K562 (cell line): ENCODE results near the gene TTLL10. TPM values are rescaled to one million over a fixed set of nuclear protein-coding genes. Genes with fewer than 3 reads are reported as not detected.

ENCODE experiments used
- ARID2 ChIP-seq: fragments of 450-650 bp; IDR thresholded peaks from 2 replicates; pipeline ENCODE4 v1.6.1; 2017; ENCODE audit warnings: antibody characterized with exemption, mild to moderate bottlenecking
- CHCHD3 ChIP-seq: fragments of 250-450 bp; sonication (Bioruptor Pico); IDR thresholded peaks from 2 replicates; pipeline ENCODE4 v2.1.2; 2022; ENCODE audit warnings: mild to moderate bottlenecking
- CREB1 ChIP-seq, 2 experiments: sonication (generic) in 1 of 2; formaldehyde crosslinking in 1 of 2; IDR thresholded peaks; 2 replicates each; pipeline versions ENCODE4 v1.6.1 to v1.8.0; 2012 to 2022; ENCODE audit warnings: inconsistent platforms in 1 of 2, mild to moderate bottlenecking in 1 of 2, missing genetic modification reagents in 1 of 2, moderate library complexity in 1 of 2
- JUN ChIP-seq, 2 experiments: sonication (generic) in 1 of 2; formaldehyde crosslinking in 1 of 2; IDR thresholded peaks; 2 replicates each; pipeline versions ENCODE4 v1.6.1 to v1.8.0; 2012 to 2022; ENCODE audit warnings: borderline replicate concordance in 2 of 2, mild to moderate bottlenecking in 2 of 2, improper control_type of control experiment in 1 of 2, low read depth in 1 of 2, low read length in 1 of 2, missing genetic modification reagents in 1 of 2
- ZEB2 ChIP-seq: fragments of 450-650 bp; IDR thresholded peaks from 2 replicates; pipeline ENCODE4 v1.6.1; 2016
- polyA plus RNA-seq, 8 experiments: library from polyadenylated mRNA; depleted of rRNA in 4 of 8; stranded (reverse) in 5 of 8; unstranded in 3 of 8; fragments of >200 nt; fragmentation: Nextera tagmentation in 2 of 8; fragmentation: Illumina TruSeq in 1 of 8; extraction: Ambion mirVana in 2 of 8; extraction: Trizol in 1 of 8; gene quantifications; 2 replicates each; pipeline versions ENCODE4 v1.2.1 to v1.2.3, GENCODE V29; 2011 to 2014; ENCODE audit warnings: inconsistent platforms in 1 of 8, missing spikeins in 1 of 8
- total RNA-seq, 7 experiments: library from RNA; depleted of rRNA in 6 of 7; stranded (reverse); fragments of >200 nt in 6 of 7; fragmentation: Illumina TruSeq in 2 of 7; extraction: Trizol in 2 of 7; gene quantifications; 2 replicates each; pipeline versions ENCODE4 v1.2.1 to v1.2.3, GENCODE V29; 2011 to 2021; ENCODE audit warnings: low replicate concordance in 1 of 7
- TF ChIP-seq, protein P1 (sequence below): sonication (generic); formaldehyde crosslinking; IDR thresholded peaks from 2 replicates; pipeline ENCODE4 v1.8.0; 2023; ENCODE audit warnings: missing genetic modification reagents, mild to moderate bottlenecking, borderline replicate concordance
- TF ChIP-seq, protein P2 (sequence below): fragments of 250-450 bp; sonication (Bioruptor Pico); IDR thresholded peaks from 2 replicates; pipeline ENCODE4 v1.8.0; 2021; ENCODE audit warnings: borderline replicate concordance, mild to moderate bottlenecking, moderate library complexity; ENCODE audit not compliant: poor library complexity, severe bottlenecking
- TF ChIP-seq, protein P3 (sequence below): sonication (generic); formaldehyde crosslinking; IDR thresholded peaks from 2 replicates; pipeline ENCODE4 v1.8.1; 2022; ENCODE audit warnings: missing genetic modification reagents
- TF ChIP-seq, protein P4 (sequence below): fragments of 450-650 bp; formaldehyde crosslinking; IDR thresholded peaks from 2 replicates; pipeline ENCODE4 v1.4.0; 2020; ENCODE audit warnings: mild to moderate bottlenecking, moderate library complexity
- TF ChIP-seq, protein P5 (sequence below): fragments of 450-650 bp; formaldehyde crosslinking; IDR thresholded peaks from 2 replicates; pipeline ENCODE4 v1.4.0; 2020; ENCODE audit warnings: mild to moderate bottlenecking, moderate library complexity
- TF ChIP-seq, protein P6 (sequence below): fragments of 200-800 bp; sonication (Bioruptor generic); IDR thresholded peaks from 2 replicates; pipeline ENCODE4 v1.6.1; 2017; ENCODE audit warnings: missing genetic modification characterization, missing compliant biosample characterization

The TTLL10 gene
- total and polyA plus RNA-seq, 9 of the 15 experiments (the other 6 are each of a cell fraction or from before 2014, with no cell fraction given): not detected

DNA sequence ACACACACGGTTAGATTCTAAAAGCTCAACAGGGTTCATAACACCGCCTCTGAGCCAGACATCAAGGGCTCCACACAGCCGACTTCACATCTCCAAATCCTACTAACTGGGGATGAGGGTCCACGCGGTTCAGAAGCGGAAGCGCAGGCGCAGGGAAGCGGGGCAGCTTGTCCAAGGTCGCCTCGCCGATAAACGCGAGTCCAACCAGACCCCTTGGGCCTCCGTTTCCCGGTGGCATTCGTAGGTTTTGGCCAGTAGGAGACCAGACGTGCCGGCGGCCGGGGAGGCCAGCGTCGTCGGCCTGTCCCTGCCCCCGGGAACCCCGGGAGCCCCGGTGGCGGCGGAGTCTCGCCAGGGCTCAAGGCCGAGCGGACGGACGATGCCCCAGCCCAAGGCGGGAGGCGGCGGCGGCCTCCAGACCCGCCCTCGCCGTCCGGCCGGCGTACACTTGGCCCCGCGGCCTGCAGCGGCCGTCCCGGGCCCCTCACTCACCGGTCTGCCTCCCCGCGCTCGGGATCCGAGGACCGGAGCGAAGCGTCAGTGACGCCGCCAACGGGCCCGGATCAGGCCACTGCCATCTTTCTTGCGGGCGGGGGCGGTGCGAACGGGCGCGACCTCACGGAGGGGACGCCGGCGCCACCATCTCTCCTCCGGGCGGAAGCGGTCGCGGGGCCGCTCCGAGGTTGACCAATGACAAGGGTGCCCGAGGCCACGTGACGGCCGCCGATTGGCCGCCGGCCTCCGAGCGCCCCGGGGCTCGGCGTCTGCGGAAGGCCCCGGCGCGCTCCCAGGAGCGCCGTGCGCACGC lies 57.9 kb downstream of the TTLL10 start, which contains the start of gene SDF4 (continued):
- TF ChIP-seq, protein P1, sequence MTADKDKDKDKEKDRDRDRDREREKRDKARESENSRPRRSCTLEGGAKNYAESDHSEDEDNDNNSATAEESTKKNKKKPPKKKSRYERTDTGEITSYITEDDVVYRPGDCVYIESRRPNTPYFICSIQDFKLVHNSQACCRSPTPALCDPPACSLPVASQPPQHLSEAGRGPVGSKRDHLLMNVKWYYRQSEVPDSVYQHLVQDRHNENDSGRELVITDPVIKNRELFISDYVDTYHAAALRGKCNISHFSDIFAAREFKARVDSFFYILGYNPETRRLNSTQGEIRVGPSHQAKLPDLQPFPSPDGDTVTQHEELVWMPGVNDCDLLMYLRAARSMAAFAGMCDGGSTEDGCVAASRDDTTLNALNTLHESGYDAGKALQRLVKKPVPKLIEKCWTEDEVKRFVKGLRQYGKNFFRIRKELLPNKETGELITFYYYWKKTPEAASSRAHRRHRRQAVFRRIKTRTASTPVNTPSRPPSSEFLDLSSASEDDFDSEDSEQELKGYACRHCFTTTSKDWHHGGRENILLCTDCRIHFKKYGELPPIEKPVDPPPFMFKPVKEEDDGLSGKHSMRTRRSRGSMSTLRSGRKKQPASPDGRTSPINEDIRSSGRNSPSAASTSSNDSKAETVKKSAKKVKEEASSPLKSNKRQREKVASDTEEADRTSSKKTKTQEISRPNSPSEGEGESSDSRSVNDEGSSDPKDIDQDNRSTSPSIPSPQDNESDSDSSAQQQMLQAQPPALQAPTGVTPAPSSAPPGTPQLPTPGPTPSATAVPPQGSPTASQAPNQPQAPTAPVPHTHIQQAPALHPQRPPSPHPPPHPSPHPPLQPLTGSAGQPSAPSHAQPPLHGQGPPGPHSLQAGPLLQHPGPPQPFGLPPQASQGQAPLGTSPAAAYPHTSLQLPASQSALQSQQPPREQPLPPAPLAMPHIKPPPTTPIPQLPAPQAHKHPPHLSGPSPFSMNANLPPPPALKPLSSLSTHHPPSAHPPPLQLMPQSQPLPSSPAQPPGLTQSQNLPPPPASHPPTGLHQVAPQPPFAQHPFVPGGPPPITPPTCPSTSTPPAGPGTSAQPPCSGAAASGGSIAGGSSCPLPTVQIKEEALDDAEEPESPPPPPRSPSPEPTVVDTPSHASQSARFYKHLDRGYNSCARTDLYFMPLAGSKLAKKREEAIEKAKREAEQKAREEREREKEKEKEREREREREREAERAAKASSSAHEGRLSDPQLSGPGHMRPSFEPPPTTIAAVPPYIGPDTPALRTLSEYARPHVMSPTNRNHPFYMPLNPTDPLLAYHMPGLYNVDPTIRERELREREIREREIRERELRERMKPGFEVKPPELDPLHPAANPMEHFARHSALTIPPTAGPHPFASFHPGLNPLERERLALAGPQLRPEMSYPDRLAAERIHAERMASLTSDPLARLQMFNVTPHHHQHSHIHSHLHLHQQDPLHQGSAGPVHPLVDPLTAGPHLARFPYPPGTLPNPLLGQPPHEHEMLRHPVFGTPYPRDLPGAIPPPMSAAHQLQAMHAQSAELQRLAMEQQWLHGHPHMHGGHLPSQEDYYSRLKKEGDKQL (CRISPR knock-in tag): no peak
- TF ChIP-seq, protein P2, sequence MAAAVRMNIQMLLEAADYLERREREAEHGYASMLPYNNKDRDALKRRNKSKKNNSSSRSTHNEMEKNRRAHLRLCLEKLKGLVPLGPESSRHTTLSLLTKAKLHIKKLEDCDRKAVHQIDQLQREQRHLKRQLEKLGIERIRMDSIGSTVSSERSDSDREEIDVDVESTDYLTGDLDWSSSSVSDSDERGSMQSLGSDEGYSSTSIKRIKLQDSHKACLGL (CRISPR knock-in tag): no peak
- TF ChIP-seq, protein P3, sequence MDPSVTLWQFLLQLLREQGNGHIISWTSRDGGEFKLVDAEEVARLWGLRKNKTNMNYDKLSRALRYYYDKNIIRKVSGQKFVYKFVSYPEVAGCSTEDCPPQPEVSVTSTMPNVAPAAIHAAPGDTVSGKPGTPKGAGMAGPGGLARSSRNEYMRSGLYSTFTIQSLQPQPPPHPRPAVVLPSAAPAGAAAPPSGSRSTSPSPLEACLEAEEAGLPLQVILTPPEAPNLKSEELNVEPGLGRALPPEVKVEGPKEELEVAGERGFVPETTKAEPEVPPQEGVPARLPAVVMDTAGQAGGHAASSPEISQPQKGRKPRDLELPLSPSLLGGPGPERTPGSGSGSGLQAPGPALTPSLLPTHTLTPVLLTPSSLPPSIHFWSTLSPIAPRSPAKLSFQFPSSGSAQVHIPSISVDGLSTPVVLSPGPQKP (CRISPR knock-in tag): no peak
- peak; percentile 52; the same call in 1 of the 2 replicates for TF ChIP-seq JUN (IDR thresholded peaks at IDR 0.05; ENCODE audit: borderline replicate concordance, low read depth, low read length)
- TF ChIP-seq JUN (CRISPR knock-in tag; IDR thresholded peaks at IDR 0.05; ENCODE audit: borderline replicate concordance): peak; percentile 58; the same call in 1 of the 2 replicates
- TF ChIP-seq, protein P4, sequence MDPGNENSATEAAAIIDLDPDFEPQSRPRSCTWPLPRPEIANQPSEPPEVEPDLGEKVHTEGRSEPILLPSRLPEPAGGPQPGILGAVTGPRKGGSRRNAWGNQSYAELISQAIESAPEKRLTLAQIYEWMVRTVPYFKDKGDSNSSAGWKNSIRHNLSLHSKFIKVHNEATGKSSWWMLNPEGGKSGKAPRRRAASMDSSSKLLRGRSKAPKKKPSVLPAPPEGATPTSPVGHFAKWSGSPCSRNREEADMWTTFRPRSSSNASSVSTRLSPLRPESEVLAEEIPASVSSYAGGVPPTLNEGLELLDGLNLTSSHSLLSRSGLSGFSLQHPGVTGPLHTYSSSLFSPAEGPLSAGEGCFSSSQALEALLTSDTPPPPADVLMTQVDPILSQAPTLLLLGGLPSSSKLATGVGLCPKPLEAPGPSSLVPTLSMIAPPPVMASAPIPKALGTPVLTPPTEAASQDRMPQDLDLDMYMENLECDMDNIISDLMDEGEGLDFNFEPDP: no peak
- peak; percentile 82 for TF ChIP-seq CREB1 (IDR thresholded peaks at IDR 0.05)
- TF ChIP-seq CREB1 (CRISPR knock-in tag; IDR thresholded peaks at IDR 0.05): peak; percentile 82
- no peak for TF ChIP-seq CHCHD3 (CRISPR knock-in tag)
- TF ChIP-seq, protein P5, sequence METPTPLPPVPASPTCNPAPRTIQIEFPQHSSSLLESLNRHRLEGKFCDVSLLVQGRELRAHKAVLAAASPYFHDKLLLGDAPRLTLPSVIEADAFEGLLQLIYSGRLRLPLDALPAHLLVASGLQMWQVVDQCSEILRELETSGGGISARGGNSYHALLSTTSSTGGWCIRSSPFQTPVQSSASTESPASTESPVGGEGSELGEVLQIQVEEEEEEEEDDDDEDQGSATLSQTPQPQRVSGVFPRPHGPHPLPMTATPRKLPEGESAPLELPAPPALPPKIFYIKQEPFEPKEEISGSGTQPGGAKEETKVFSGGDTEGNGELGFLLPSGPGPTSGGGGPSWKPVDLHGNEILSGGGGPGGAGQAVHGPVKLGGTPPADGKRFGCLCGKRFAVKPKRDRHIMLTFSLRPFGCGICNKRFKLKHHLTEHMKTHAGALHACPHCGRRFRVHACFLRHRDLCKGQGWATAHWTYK (CRISPR knock-in tag): peak; percentile 89
- TF ChIP-seq, protein P6, sequence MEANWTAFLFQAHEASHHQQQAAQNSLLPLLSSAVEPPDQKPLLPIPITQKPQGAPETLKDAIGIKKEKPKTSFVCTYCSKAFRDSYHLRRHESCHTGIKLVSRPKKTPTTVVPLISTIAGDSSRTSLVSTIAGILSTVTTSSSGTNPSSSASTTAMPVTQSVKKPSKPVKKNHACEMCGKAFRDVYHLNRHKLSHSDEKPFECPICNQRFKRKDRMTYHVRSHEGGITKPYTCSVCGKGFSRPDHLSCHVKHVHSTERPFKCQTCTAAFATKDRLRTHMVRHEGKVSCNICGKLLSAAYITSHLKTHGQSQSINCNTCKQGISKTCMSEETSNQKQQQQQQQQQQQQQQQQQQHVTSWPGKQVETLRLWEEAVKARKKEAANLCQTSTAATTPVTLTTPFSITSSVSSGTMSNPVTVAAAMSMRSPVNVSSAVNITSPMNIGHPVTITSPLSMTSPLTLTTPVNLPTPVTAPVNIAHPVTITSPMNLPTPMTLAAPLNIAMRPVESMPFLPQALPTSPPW: peak; percentile 58
- no peak for TF ChIP-seq ZEB2
- TF ChIP-seq ARID2: no peak
